HG02973 (cell line): ENCODE results near the gene LARP4B.

Experiments used
- ATAC-seq: cut with Tn5 transposase; IDR thresholded peaks from one replicate; pipeline ENCODE4 v1.9.1; 2021; ENCODE audit warnings: moderate library complexity; ENCODE audit not compliant: unreplicated experiment

Gene LARP4B

GRCh38 chr10:790821-791551 is 140.5 kb downstream of the LARP4B start:
- ATAC-seq = no peak

GRCh38 chr10:789831-790701 is 141.4 kb downstream of the LARP4B start:
- no peak for ATAC-seq

GRCh38 chr10:788796-789748 is 142.4 kb downstream of the LARP4B start:
- ATAC-seq = no peak

- ATAC-seq = no peak
Observed at GRCh38 chr10:787933-788651, 143.4 kb downstream of the LARP4B start.

GRCh38 chr10:786633-787474 is 144.7 kb downstream of the LARP4B start:
- no peak for ATAC-seq

GRCh38 chr10:785861-786214 is 145.7 kb downstream of the LARP4B start:
- no peak for ATAC-seq

- ATAC-seq = no peak
Observed at GRCh38 chr10:785089-785860, 146.2 kb downstream of the LARP4B start.

GRCh38 chr10:784403-785088 is 147.0 kb downstream of the LARP4B start:
- ATAC-seq = no peak

GRCh38 chr10:782751-783648 is 148.5 kb downstream of the LARP4B start:
- no peak for ATAC-seq

- no peak for ATAC-seq
Observed at GRCh38 chr10:780536-781524, 150.7 kb downstream of the LARP4B start.

GRCh38 chr10:778626-779330 is 152.7 kb downstream of the LARP4B start:
- no peak for ATAC-seq

GRCh38 chr10:777913-778479 is 153.5 kb downstream of the LARP4B start:
- ATAC-seq = no peak

GRCh38 chr10:776772-777171 is 154.7 kb downstream of the LARP4B start:
- ATAC-seq = no peak

GRCh38 chr10:775245-776075 is 156.0 kb downstream of the LARP4B start:
- ATAC-seq = no peak
